Ovary (tissue), 9 donors: ENCODE measurements around the gene TEKT3. TPM values are rescaled to one million over a fixed set of nuclear protein-coding genes. Genes with fewer than 3 reads are reported as not detected.

ENCODE experiments used
- DNase-seq, 5 donors: peaks; one replicate each; pipeline ENCODE4 v3.0.0-alpha.2; 2019 to 2020
- H3K27ac ChIP-seq, 2 donors: fragments of 200-600 bp; one replicate each; pipeline versions ENCODE4 v1.5.1 to v1.8.0; 2019 to 2022
- H3K27me3 ChIP-seq: fragments of 200-600 bp; one replicate; pipeline ENCODE4 v1.8.0; 2022
- H3K36me3 ChIP-seq: fragments of 200-600 bp; sonication (generic); one replicate; pipeline ENCODE4 v1.5.1; 2019
- H3K4me1 ChIP-seq: one replicate; pipeline ENCODE4 v1.8.1; 2013; ENCODE audit warnings: mild to moderate bottlenecking, moderate library complexity; ENCODE audit not compliant: insufficient read depth
- H3K4me3 ChIP-seq: fragments of 200-600 bp; sonication (generic); one replicate; pipeline ENCODE4 v1.5.1; 2017
- H3K9me3 ChIP-seq, 2 donors: fragments of 200-600 bp in 1 of 2; sonication (generic) in 1 of 2; one replicate each; pipeline versions ENCODE4 v1.5.1 to v1.8.1; 2013 to 2019; ENCODE audit warnings: mild to moderate bottlenecking in 1 of 2, moderate library complexity in 1 of 2
- EP300 ChIP-seq: sonication (generic); formaldehyde crosslinking; IDR thresholded peaks from one replicate; pipeline ENCODE4 v1.6.1; 2017; ENCODE audit warnings: antibody characterized with exemption
- POLR2A ChIP-seq: fragments of 450-650 bp; IDR thresholded peaks from one replicate; pipeline ENCODE4 v1.6.1; 2017; ENCODE audit warnings: antibody characterized with exemption, mild to moderate bottlenecking, moderate library complexity
- WGBS, 3 donors: extraction: QIAGEN DNeasy Blood & Tissue Kit in 1 of 3; methylation state at CpG; one replicate each; pipeline versions ENCODE4 v1.1.5 to v1.1.7; 2013 to 2017; 5-methylcytosine and 5-hydroxymethylcytosine counted together
- intact Hi-C, 4 donors: fragments of 100-400 bp; cut with DNase I; formaldehyde crosslinking; loops; one replicate each; pipeline versions ENCODE4 v1.11.0 to v1.15.1; 2022 to 2023
- polyA plus RNA-seq, 2 donors: library from polyadenylated mRNA; stranded (reverse); fragments of 200-250 nt in 1 of 2; fragments of 350-450 nt in 1 of 2; fragmentation: Illumina TruSeq in 1 of 2; extraction: RNeasy Lipid Tissue Mini Kit (QIAGEN cat#74804) in 1 of 2; gene quantifications; one replicate each; pipeline ENCODE4 v1.2.3, GENCODE V29; 2013 to 2014
- total RNA-seq, 7 donors: library from RNA; depleted of rRNA in 2 of 7; stranded (reverse); fragments of >200 nt in 2 of 7; fragmentation: NEBNext Ultra II Directional in 3 of 7; extraction: Animal tissue kit (Norgen Biotek cat#: 25700) in 3 of 7; gene quantifications; one replicate each; pipeline versions ENCODE4 v1.1.0 to v1.2.4, GENCODE V29; 2016 to 2023
- TF ChIP-seq, protein P1 (sequence below), 3 donors: fragments of 450-650 bp in 2 of 3; fragments of 200-600 bp in 1 of 3; IDR thresholded peaks; one replicate each; pipeline versions ENCODE4 v1.5.1 to v1.8.0; 2016 to 2022; ENCODE audit warnings: antibody characterized with exemption in 3 of 3, mild to moderate bottlenecking in 1 of 3
- donor health status: DM: no; HTN: no; CAD: no; lungs with moderate emphysema.
- donor health status: DM: no; HTN: no; CAD: no.
- donor health status: Bipolar disorder and iron deficiency.
- donor health status: DM: yes; HTN: yes; CAD: no.
- donor health status: DM: no; HTN: no; CAD: no.
- donor health status: DM: yes; HTN: yes; CAD: no.

Gene TEKT3
- total and polyA plus RNA-seq, 9 donors: 0.72 to 4.0 (median 1.6) TPM

DNA sequence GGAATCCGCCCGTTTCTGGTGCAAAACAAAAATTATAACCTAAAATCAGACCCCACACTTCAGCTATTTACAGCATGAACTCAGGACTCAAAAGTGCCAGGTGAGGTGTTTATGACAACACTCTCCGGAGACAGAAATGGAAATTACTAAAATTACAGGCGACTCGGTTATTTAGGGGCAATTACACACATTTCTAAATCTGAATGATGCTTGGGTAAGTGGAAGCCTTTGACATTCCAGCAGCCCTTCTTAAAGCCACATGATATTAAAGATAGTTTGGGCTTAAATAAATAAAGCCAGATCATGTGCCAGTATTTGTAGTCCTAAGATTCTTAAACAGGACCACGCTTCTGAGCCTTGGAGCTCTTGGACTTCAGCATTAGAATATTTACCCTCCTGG is 39.6 kb downstream of the TEKT3 start:
- Histone ChIP-seq H3K36me3 (no peaks in the 10 kb centered on the region), H3K27ac (no peak overlapping the region), H3K27me3 (no peaks in the 10 kb centered on the region), H3K4me3 (no peak overlapping the region), H3K9me3 (no peaks in the 10 kb centered on the region), H3K4me1 (peaks cover 2% of the 10 kb centered on the region)
- intact Hi-C loops: no loop called here
- DNase-seq: no peak
- TF ChIP-seq, protein P1, sequence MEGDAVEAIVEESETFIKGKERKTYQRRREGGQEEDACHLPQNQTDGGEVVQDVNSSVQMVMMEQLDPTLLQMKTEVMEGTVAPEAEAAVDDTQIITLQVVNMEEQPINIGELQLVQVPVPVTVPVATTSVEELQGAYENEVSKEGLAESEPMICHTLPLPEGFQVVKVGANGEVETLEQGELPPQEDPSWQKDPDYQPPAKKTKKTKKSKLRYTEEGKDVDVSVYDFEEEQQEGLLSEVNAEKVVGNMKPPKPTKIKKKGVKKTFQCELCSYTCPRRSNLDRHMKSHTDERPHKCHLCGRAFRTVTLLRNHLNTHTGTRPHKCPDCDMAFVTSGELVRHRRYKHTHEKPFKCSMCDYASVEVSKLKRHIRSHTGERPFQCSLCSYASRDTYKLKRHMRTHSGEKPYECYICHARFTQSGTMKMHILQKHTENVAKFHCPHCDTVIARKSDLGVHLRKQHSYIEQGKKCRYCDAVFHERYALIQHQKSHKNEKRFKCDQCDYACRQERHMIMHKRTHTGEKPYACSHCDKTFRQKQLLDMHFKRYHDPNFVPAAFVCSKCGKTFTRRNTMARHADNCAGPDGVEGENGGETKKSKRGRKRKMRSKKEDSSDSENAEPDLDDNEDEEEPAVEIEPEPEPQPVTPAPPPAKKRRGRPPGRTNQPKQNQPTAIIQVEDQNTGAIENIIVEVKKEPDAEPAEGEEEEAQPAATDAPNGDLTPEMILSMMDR (IDR thresholded peaks at IDR 0.05): no peak
- TF ChIP-seq POLR2A: no peak
- TF ChIP-seq EP300: no peak
- WGBS, 3 donors: 89 to 91% (median 91%) methylated on average over 6 of the region's 6 CpGs

DNA sequence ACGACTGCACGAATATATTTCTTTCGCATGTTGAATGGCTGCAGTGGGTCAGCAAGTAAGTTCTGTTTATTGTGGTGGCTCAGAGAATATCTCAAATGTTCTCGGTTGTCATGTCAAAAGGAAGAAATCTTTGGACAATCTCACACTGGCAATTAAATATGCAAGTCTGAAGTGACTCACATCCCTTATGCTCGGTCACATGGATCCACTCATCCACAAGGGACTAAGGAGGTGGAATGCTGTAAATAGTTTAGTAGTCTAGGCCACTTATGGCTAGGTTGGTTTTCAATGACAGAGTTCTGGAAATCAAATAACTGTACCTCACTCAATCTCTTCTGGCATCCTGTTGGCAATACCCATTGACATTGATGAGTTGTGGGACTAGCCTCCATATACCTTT is 43.2 kb downstream of the TEKT3 start:
- Histone ChIP-seq H3K36me3 (no peaks in the 10 kb centered on the region), H3K27ac (no peak overlapping the region), H3K4me1 (no peaks in the 10 kb centered on the region), H3K4me3 (no peak overlapping the region), H3K9me3 (no peaks in the 10 kb centered on the region), H3K27me3 (no peaks in the 10 kb centered on the region)
- TF ChIP-seq POLR2A (no peak), EP300 (no peak)
- TF ChIP-seq, protein P1 (IDR thresholded peaks at IDR 0.05): no peak
- WGBS, 3 donors: 86 to 92% (median 90%) methylated on average over 5 of the region's 5 CpGs
- intact Hi-C loops: no loop called here
- DNase-seq: no peak

DNA sequence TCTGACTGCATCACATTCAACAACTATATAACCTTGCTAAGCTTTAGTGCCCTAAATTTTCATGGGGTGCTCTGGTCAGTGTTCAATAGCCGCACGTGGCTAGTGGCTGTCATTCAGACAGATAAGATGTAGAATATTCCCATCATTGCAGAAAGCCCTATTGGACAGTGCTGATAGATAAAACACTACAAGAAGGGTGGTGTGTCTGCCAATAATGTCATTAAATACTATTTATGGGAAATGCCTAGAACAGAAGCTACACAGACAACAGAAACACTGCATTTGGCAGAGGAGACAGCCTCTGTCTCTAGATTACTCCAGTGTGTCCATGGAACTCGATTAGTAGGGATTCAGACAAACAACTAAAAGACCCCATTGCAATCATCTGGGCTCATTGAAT is 47.8 kb downstream of the TEKT3 start:
- Histone ChIP-seq H3K27me3 (no peaks in the 10 kb centered on the region), H3K36me3 (no peaks in the 10 kb centered on the region), H3K4me1 (no peaks in the 10 kb centered on the region), H3K9me3 (no peaks in the 10 kb centered on the region), H3K4me3 (no peak overlapping the region), H3K27ac (no peak overlapping the region)
- intact Hi-C loops: no loop called here
- DNase-seq: no peak
- 75 to 82% (median 78%) methylated on average over 3 of the region's 3 CpGs for whole genome bisulfite sequencing, 3 donors
- TF ChIP-seq EP300 (no peak), POLR2A (no peak)
- TF ChIP-seq, protein P1 (IDR thresholded peaks at IDR 0.05): no peak

DNA sequence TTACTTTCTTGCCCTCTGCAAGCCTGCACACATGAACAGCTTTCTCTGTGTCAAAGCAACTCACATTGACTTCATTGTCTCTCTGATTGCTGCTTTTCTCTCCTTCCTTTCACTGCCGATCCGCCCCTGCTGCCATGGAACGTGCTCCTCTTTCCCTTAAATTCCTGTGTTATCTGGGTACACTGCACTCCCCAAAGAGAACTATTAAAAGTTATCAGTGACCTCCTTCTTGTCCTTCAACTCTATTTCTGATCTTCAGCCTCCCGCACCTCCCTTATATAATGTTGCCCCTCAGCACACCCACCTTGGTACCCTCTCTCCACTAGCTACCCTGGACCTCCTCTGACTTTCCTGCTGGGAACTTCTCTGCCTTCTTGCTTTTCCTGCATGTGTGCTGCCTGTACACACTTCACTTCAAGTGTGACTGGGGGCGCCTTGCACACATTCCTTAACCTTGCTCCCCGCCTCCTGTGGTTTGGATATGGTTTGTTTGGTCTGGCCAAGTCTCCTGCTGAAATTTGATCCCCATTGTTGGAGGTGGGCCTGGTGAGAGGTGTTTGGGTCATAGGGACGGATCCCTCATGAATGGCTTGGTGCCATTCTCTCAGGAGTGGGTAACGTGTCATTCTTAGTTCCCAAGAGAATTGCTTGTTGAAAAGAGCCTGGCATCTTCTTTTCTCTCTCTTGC is 49.6 kb downstream of the TEKT3 start:
- Histone ChIP-seq H3K4me3 (no peak overlapping the region), H3K36me3 (no peaks in the 10 kb centered on the region), H3K27ac (no peak overlapping the region), H3K9me3 (no peaks in the 10 kb centered on the region), H3K4me1 (no peaks in the 10 kb centered on the region), H3K27me3 (no peaks in the 10 kb centered on the region)
- intact Hi-C loops: no loop called here
- TF ChIP-seq EP300 (no peak), POLR2A (no peak)
- TF ChIP-seq, protein P1 (IDR thresholded peaks at IDR 0.05): no peak
- 11 to 23% (median 13%) methylated on average over 8 of the region's 8 CpGs for WGBS, 3 donors
- DNase-seq: no peak
